ENCODE measurements around the gene POLR3E.
"Not testable (repeated sequence)": the region's sequence is repeated elsewhere in the genome, so short reads cannot be mapped to it uniquely, and the experiment has no call there.

POLR3E gene

GRCh38 chr16:22340945-22341344, 43.7 kb downstream of the POLR3E start:
- TF ChIP-seq, protein P1, sequence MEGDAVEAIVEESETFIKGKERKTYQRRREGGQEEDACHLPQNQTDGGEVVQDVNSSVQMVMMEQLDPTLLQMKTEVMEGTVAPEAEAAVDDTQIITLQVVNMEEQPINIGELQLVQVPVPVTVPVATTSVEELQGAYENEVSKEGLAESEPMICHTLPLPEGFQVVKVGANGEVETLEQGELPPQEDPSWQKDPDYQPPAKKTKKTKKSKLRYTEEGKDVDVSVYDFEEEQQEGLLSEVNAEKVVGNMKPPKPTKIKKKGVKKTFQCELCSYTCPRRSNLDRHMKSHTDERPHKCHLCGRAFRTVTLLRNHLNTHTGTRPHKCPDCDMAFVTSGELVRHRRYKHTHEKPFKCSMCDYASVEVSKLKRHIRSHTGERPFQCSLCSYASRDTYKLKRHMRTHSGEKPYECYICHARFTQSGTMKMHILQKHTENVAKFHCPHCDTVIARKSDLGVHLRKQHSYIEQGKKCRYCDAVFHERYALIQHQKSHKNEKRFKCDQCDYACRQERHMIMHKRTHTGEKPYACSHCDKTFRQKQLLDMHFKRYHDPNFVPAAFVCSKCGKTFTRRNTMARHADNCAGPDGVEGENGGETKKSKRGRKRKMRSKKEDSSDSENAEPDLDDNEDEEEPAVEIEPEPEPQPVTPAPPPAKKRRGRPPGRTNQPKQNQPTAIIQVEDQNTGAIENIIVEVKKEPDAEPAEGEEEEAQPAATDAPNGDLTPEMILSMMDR (IDR thresholded peaks at IDR 0.05; ENCODE audit: low read depth, low read length) = no peak
- DNase-seq (ENCODE audit: low read depth in 2 of 2) = no peak
- H3K4me3 ChIP-seq (replicated peaks in 1 of 2; ENCODE audit: low read depth in 2 of 2, low read length in 2 of 2) = no peak overlapping the region

DNA sequence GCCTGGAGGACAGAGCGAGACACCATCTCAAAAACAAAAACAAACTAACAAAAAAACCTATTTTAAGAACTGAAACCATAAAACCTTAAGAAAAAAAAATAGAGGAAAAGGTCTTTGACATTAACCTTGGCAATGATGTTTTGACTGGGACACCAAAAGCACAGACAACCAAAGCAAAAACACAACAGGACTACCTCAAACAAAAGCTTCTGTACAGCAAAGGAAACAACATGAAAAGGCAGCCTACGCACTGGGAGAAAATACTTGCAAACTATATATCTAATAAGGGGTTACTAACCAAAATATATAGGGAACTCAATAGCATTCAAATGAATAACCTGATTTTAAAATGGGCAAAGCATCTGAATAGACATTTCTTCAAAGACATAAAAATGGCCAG, 44.9 kb downstream of the POLR3E start:
- TF ChIP-seq, protein P1 (IDR thresholded peaks at IDR 0.05; ENCODE audit: low read depth, low read length) = no peak
- H3K4me3 ChIP-seq (replicated peaks in 1 of 2; ENCODE audit: low read depth in 2 of 2, low read length in 2 of 2) = no peak overlapping the region
- no peak for DNase-seq (ENCODE audit: low read depth in 2 of 2)

GRCh38 chr16:22346483-22346882, 49.3 kb downstream of the POLR3E start:
- DNase-seq (ENCODE audit: low read depth in 2 of 2) = no peak
- TF ChIP-seq, protein P1 (IDR thresholded peaks at IDR 0.05; ENCODE audit: low read depth, low read length) = no peak
- H3K4me3 ChIP-seq (replicated peaks in 1 of 2; ENCODE audit: low read depth in 2 of 2, low read length in 2 of 2) = no peak overlapping the region

DNA sequence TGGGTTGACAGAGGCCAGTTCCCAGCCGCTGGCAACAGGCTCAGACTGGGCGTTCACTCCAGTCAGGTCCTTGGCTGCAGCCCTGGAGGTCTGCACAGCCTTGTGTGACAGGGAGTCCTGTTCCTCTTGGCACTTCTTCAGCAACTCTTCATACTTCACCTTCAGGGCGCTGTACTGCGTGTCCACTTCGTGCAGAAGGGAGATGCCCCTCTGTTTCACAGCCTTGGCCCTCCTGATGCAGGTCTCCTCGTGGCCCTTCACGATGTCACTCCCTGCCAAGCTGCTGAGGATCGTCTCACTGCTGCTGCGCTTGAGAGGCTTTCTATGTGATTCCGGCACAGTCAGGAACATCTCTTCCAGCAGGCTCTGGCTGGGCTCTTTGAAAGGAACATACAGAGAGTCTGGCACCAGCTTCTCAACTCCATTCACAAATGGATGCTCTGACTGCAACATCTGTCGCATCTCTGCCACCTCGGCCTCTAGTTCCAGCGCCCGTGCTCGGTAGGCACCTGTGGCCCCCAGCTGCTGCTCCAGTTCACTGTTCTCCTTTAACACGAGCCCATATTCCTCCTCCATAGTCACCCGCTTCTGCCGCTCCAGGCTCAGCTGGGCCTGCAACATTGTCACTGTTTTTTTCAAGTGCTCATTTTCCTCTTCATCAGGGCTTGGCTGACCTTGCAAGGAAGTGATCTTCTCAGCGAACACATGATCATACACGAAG, 50.1 kb downstream of the POLR3E start:
- no peak overlapping the region for H3K4me3 ChIP-seq (replicated peaks in 1 of 2; ENCODE audit: low read depth in 2 of 2, low read length in 2 of 2)
- DNase-seq (ENCODE audit: low read depth in 2 of 2) = no peak
- TF ChIP-seq, protein P1 (IDR thresholded peaks at IDR 0.05; ENCODE audit: low read depth, low read length) = no peak

GRCh38 chr16:22348291-22348690, 51.1 kb downstream of the POLR3E start:
- TF ChIP-seq, protein P1 (IDR thresholded peaks at IDR 0.05; ENCODE audit: low read depth, low read length) = no peak
- H3K4me3 ChIP-seq (replicated peaks in 1 of 2; ENCODE audit: low read depth in 2 of 2, low read length in 2 of 2) = no peak overlapping the region
- no peak for DNase-seq (ENCODE audit: low read depth in 2 of 2)

GRCh38 chr16:22351017-22351416, 53.8 kb downstream of the POLR3E start:
- not testable (repeated sequence) for DNase-seq (ENCODE audit: low read depth in 2 of 2); H3K4me3 ChIP-seq (replicated peaks in 1 of 2; ENCODE audit: low read depth in 2 of 2, low read length in 2 of 2)

DNA sequence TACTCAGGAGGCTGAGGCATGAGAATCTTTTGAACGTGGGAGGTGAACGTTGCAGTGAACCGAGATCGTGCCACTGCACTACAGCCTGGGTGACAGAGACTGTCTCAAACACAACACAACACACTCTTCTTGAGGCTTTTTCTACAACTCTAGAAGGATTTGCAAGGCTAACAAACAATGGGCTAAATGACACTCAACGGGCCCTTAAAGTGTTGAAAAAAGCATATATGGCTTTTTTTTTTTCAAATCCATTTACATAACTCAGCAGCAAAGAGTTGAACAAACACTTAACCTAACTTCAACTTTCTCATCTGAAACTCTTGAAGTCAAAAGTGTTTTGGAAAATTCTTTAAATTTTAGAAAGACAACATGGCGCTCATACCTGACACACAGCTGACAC, 54.9 kb downstream of the POLR3E start:
- TF ChIP-seq, protein P1 (IDR thresholded peaks at IDR 0.05; ENCODE audit: low read depth, low read length) = no peak
- no peak for DNase-seq (ENCODE audit: low read depth in 2 of 2)

More for the DNA sequence above, 54.9 kb downstream of the POLR3E start:
- no peak overlapping the region for H3K4me3 ChIP-seq (replicated peaks in 1 of 2; ENCODE audit: low read depth in 2 of 2, low read length in 2 of 2)

Data from cardiac fibroblast (primary cell).